HEK293T (cell line): ENCODE results near the gene IGFL3.

Experiments used
- CTCF ChIA-PET: fragments of 350-600 bp; formaldehyde crosslinking; extraction: SDS; loops from one replicate; lab custom pipeline; 2021; ENCODE audit warnings: antibody characterized with exemption, inconsistent platforms; lab: Yijun Ruan, JAX
- POLR2A ChIA-PET: fragments of 350-600 bp; formaldehyde crosslinking; extraction: SDS; loops from one replicate; lab custom pipeline; 2020; ENCODE audit warnings: antibody characterized with exemption, inconsistent platforms; lab: Yijun Ruan, JAX
- DNase-seq: peaks from one replicate; pipeline ENCODE4 v3.0.0; 2012; ENCODE audit warnings: mixed read lengths; ENCODE audit errors: extremely low spot score
- ARNT ChIP-seq: fragments of 450-650 bp; IDR thresholded peaks from 2 replicates; pipeline ENCODE4 v1.6.1; 2017; ENCODE audit warnings: mild to moderate bottlenecking
- BHLHE40 ChIP-seq: fragments of 450-650 bp; IDR thresholded peaks from 2 replicates; pipeline ENCODE4 v1.6.1; 2016; ENCODE audit warnings: mild to moderate bottlenecking, moderate library complexity, borderline replicate concordance
- CTBP1 ChIP-seq: fragments of 450-650 bp; IDR thresholded peaks from 2 replicates; pipeline ENCODE4 v1.6.1; 2016; ENCODE audit warnings: borderline replicate concordance
- ELF4 ChIP-seq: fragments of 450-650 bp; IDR thresholded peaks from 2 replicates; pipeline ENCODE4 v1.6.1; 2017; ENCODE audit warnings: antibody characterized with exemption
- FOXA1 ChIP-seq: fragments of 450-650 bp; IDR thresholded peaks from 2 replicates; pipeline ENCODE4 v1.6.1; 2016; ENCODE audit warnings: mild to moderate bottlenecking
- FOXK2 ChIP-seq: fragments of 450-650 bp; IDR thresholded peaks from 2 replicates; pipeline ENCODE4 v1.6.1; 2016; ENCODE audit warnings: mild to moderate bottlenecking
- FOXM1 ChIP-seq: fragments of 450-650 bp; IDR thresholded peaks from 2 replicates; pipeline ENCODE4 v1.6.1; 2017; ENCODE audit warnings: mild to moderate bottlenecking, borderline replicate concordance
- HDGF ChIP-seq: fragments of 450-650 bp; IDR thresholded peaks from 2 replicates; pipeline ENCODE4 v1.6.1; 2017; ENCODE audit warnings: antibody characterized with exemption, borderline replicate concordance
- L3MBTL2 ChIP-seq: fragments of 450-650 bp; conservative IDR thresholded peaks from 2 replicates; pipeline ENCODE4 v1.6.1; 2016; ENCODE audit warnings: mild to moderate bottlenecking
- LEF1 ChIP-seq: fragments of 450-650 bp; IDR thresholded peaks from 2 replicates; pipeline ENCODE4 v1.6.1; 2017; ENCODE audit warnings: mild to moderate bottlenecking, borderline replicate concordance
- NFRKB ChIP-seq: fragments of 450-650 bp; IDR thresholded peaks from 2 replicates; pipeline ENCODE4 v1.6.1; 2016; ENCODE audit warnings: mild to moderate bottlenecking, moderate library complexity
- SP1 ChIP-seq: fragments of 450-650 bp; IDR thresholded peaks from 2 replicates; pipeline ENCODE4 v1.6.1; 2017
- SUZ12 ChIP-seq: fragments of 450-650 bp; IDR thresholded peaks from 2 replicates; pipeline ENCODE4 v1.6.1; 2016; ENCODE audit warnings: mild to moderate bottlenecking
- TARDBP ChIP-seq: fragments of 450-650 bp; IDR thresholded peaks from 2 replicates; pipeline ENCODE4 v1.6.1; 2016
- ZNF384 ChIP-seq: fragments of 450-650 bp; IDR thresholded peaks from 2 replicates; pipeline ENCODE4 v1.6.1; 2016
- TF ChIP-seq, protein P1 (sequence below): fragments of 450-650 bp; IDR thresholded peaks from 2 replicates; pipeline ENCODE4 v1.6.1; 2016

The IGFL3 gene

DNA sequence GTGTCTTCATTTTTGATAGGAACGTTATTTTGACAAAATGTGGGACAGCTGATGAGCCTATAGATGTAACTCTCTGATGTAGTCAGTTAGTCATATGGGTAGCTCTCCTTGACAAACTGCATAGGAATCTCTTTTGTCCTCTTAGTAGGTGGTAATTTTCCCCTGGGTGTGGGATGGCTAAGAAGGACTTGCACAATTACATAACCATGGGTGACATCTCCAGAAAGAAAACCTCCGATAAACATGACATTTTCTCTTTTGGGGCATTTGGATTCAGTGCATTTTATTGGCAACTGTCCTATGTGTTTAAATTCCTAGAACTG, 41.8 kb downstream of the IGFL3 start:
- DNase-seq = no peak
- no peak for TF ChIP-seq L3MBTL2
- POLR2A ChIA-PET = interaction anchor here (1.0 kb wide), 1 partner anchor 51 kb away, joined by 3 read pairs; no protein-coding TSS in a partner anchor
- CTCF ChIA-PET = interaction anchor here (0.7 to 8.0 kb wide), 10 partner anchors 8 to 181 kb away, joined by 3 to 93 read pairs (median 4); no protein-coding TSS in a partner anchor

DNA sequence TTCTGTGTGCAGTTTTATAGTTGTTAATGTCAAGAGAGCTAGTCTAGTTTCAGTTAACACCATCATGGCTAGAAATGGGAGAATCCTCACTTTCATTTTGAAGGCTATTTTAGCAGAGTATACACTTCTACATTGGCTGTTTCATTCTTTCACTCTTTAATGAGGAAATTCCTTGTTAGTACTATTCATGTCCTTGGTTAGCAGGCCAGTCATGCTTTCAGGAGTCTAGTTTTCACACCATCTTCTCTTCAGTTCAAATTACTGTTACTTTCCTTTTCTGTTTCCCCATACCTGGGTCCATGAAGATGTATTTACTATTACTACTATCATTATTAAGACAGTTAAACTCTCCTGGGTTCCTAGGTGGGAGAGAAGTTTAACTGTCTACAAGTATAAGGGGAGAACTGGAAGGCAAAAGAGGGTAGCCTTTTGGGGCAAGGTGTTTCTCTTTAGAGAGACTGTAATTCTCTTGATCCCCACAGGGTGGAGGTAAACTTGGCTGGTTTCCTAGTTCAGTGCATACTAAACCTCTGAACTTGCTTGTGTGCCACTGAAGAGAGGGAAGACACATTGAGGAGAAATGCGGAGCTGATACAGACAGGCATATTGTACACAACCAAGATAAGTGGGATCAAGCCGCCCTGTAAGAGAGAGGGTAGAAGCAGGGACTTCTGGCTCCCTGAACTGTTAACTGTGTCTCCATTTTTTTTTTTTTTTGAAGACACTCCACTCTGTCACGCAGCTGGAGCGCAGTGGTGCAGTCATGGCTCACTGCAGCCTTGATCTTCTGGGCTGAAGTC, 42.4 kb downstream of the IGFL3 start:
- TF ChIP-seq NFRKB = no peak
- TF ChIP-seq, protein P1, sequence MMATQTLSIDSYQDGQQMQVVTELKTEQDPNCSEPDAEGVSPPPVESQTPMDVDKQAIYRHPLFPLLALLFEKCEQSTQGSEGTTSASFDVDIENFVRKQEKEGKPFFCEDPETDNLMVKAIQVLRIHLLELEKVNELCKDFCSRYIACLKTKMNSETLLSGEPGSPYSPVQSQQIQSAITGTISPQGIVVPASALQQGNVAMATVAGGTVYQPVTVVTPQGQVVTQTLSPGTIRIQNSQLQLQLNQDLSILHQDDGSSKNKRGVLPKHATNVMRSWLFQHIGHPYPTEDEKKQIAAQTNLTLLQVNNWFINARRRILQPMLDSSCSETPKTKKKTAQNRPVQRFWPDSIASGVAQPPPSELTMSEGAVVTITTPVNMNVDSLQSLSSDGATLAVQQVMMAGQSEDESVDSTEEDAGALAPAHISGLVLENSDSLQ = no peak
- no peak for TF ChIP-seq FOXK2
- TF ChIP-seq HDGF = no peak
- TF ChIP-seq ARNT = no peak
- TF ChIP-seq ELF4 = no peak
- no peak for TF ChIP-seq CTBP1
- TF ChIP-seq ZNF384 = no peak
- TF ChIP-seq BHLHE40 = no peak
- TF ChIP-seq TARDBP = no peak
- no peak for TF ChIP-seq FOXA1
- no peak for TF ChIP-seq SUZ12
- TF ChIP-seq SP1 = no peak
- no peak for TF ChIP-seq L3MBTL2
- no peak for TF ChIP-seq LEF1
- TF ChIP-seq FOXM1 = no peak
- POLR2A ChIA-PET = interaction anchor here (1.0 kb wide), 1 partner anchor 52 kb away, joined by 3 read pairs; no protein-coding TSS in a partner anchor

DNA sequence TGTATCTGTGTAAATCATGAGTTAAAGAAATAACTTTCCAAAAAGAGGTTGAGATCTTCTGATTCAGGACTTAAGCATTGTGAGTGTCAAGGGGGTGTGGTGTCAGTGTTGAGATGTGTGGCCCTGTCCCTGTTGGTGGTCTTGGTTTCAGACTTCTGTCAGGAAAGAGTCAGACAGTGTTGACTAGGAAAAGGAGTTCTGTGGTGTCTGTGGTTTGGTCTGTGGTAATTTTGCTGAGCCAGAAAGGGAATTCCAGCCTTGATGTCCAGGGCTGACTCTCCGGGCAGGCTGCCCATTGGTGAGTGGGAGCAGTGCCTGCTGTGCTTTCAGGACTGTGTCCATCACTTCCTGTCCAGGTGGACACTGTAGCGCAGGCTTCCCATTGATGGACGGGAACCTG, 43.9 kb downstream of the IGFL3 start:
- CTCF ChIA-PET = interaction anchor here (1.5 to 8.0 kb wide), 2 partner anchors 52 to 183 kb away, joined by 5 to 93 read pairs; no protein-coding TSS in a partner anchor
- TF ChIP-seq ELF4 = no peak
- TF ChIP-seq SUZ12 = no peak
- no peak for TF ChIP-seq FOXK2
- TF ChIP-seq, protein P1 = no peak
- no peak for TF ChIP-seq FOXA1
- TF ChIP-seq ZNF384 = no peak
- TF ChIP-seq TARDBP = no peak
- TF ChIP-seq ARNT = no peak
- no peak for TF ChIP-seq CTBP1
- TF ChIP-seq L3MBTL2 = no peak
- no peak for TF ChIP-seq BHLHE40
- TF ChIP-seq HDGF = no peak
- no peak for TF ChIP-seq FOXM1
- TF ChIP-seq LEF1 = no peak
- TF ChIP-seq SP1 = no peak
- no peak for TF ChIP-seq NFRKB
- POLR2A ChIA-PET = no interaction called here
- no peak for DNase-seq

More for the DNA sequence above, 42.4 kb downstream of the IGFL3 start:
- DNase-seq = peak; percentile 55
- CTCF ChIA-PET = interaction anchor here (0.7 to 8.0 kb wide), 10 partner anchors 8 to 181 kb away, joined by 3 to 93 read pairs (median 4); no protein-coding TSS in a partner anchor

DNA sequence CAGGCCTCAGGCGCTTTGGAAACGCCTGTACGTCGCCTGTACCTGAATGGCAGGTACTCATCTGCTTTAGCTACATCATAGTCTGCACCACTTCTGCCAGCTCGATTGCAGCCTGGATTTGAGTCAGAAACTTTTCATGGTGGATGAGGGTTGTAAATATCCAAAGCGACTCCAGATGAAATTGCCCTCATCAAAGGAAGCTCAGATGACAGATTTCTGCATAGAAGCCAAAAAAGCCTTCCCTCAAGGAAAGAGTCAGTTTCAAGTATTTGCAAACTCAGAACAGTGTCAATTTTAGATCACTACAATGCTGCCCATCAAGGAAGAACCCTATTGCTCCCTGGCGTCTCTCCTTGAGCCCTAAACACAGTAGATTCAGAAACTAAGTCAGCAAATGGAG, 44.9 kb downstream of the IGFL3 start:
- no peak for TF ChIP-seq SP1
- TF ChIP-seq ELF4 = no peak
- no peak for TF ChIP-seq L3MBTL2
- TF ChIP-seq, protein P1 = no peak
- no peak for TF ChIP-seq FOXK2
- no peak for TF ChIP-seq FOXM1
- TF ChIP-seq LEF1 = no peak
- no peak for TF ChIP-seq ARNT
- TF ChIP-seq ZNF384 = no peak
- no peak for TF ChIP-seq NFRKB
- TF ChIP-seq BHLHE40 = no peak
- no peak for TF ChIP-seq CTBP1
- no peak for TF ChIP-seq TARDBP
- TF ChIP-seq FOXA1 = no peak
- CTCF ChIA-PET = interaction anchor here (0.8 to 8.0 kb wide), 5 partner anchors 11 to 184 kb away, joined by 3 to 93 read pairs (median 5); no protein-coding TSS in a partner anchor
- no peak for DNase-seq
- POLR2A ChIA-PET = no interaction called here

DNA sequence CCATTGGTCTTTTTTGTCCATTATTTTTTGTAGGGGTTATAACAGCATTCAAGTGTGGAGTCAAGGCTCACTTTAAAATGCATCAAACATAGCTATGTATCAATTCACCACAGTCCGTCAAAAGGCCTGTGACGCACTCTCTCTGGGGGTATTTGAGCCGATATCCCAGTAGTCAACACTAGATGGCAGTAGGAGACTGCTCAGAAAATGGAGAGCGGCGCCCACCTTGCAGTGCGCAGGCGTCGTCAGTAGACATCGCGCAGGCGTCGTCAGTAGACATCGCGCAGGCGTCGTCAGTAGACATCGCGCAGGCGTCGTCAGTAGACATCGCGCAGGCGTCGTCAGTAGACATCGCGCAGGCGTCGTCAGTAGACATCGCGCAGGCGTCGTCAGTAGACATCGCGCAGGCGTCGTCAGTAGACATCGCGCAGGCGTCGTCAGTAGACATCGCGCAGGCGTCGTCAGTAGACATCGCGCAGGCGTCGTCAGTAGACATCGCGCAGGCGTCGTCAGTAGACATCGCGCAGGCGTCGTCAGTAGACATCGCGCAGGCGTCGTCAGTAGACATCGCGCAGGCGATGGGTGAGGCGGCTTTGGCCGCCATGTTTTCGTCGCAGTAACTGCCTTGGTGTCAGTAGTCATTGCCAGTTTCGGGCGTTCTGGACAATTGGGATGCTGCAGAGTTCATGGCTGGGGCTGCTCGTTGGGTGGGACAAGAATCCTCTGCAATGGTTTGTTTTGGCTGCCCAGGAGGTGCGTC, 45.7 kb downstream of the IGFL3 start:
- ChIA-PET POLR2A (interaction anchor here (0.6 kb wide), 1 partner anchor 189 kb away, joined by 3 read pairs; no protein-coding TSS in a partner anchor), CTCF (interaction anchor here (0.6 to 8.0 kb wide), 19 partner anchors 12 to 206 kb away, joined by 3 to 93 read pairs (median 4); no protein-coding TSS in a partner anchor)
- DNase-seq = peak; percentile 71

DNA sequence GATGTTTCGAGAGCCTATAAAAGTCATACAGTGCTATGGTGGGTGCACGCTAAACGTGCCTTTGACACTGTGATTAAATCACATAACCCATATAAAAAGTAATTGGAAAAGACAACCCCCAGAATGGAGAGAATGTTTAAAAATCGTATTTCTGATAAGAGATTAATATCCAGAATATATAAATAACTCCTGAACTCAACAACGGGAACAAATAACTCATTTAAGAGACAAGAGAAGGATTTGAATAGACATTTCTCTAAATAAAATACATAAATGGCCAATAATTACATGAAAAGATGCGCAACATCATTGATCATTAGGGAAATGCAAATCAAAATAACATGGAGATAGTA, 46.7 kb downstream of the IGFL3 start:
- ChIA-PET POLR2A (interaction anchor here (0.6 to 1.5 kb wide), 3 partner anchors 49 to 190 kb away, joined by 3 to 10 read pairs (median 4); no protein-coding TSS in a partner anchor), CTCF (interaction anchor here (0.6 to 8.0 kb wide), 27 partner anchors 9 to 261 kb away, joined by 3 to 93 read pairs (median 4); partner anchors contain the start of gene CCDC61)
- no peak for DNase-seq
- TF ChIP-seq ELF4 (no peak), FOXM1 (no peak), CTBP1 (no peak), SP1 (no peak), SUZ12 (no peak), HDGF (no peak), LEF1 (no peak), NFRKB (no peak), TARDBP (no peak)
- TF ChIP-seq, protein P1 = no peak
